ENCODE data around the gene FOXO4.

- TF ChIP-seq, protein P1, sequence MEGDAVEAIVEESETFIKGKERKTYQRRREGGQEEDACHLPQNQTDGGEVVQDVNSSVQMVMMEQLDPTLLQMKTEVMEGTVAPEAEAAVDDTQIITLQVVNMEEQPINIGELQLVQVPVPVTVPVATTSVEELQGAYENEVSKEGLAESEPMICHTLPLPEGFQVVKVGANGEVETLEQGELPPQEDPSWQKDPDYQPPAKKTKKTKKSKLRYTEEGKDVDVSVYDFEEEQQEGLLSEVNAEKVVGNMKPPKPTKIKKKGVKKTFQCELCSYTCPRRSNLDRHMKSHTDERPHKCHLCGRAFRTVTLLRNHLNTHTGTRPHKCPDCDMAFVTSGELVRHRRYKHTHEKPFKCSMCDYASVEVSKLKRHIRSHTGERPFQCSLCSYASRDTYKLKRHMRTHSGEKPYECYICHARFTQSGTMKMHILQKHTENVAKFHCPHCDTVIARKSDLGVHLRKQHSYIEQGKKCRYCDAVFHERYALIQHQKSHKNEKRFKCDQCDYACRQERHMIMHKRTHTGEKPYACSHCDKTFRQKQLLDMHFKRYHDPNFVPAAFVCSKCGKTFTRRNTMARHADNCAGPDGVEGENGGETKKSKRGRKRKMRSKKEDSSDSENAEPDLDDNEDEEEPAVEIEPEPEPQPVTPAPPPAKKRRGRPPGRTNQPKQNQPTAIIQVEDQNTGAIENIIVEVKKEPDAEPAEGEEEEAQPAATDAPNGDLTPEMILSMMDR (conservative IDR thresholded peaks at IDR 0.05; ENCODE audit: low read length): no peak
- no peak for TF ChIP-seq EZH2phosphoT487 (IDR thresholded peaks at IDR 0.05; ENCODE audit: borderline replicate concordance, low read depth, low read length)
Measured at GRCh38 chrX:71143508-71143907, 47.9 kb downstream of the FOXO4 start.
